GM19455 (cell line): ENCODE results near the gene GNB4.

Experiments
- ATAC-seq: cut with Tn5 transposase; IDR thresholded peaks from one replicate; pipeline ENCODE4 v1.9.1; 2021; ENCODE audit not compliant: unreplicated experiment

GNB4 gene

DNA sequence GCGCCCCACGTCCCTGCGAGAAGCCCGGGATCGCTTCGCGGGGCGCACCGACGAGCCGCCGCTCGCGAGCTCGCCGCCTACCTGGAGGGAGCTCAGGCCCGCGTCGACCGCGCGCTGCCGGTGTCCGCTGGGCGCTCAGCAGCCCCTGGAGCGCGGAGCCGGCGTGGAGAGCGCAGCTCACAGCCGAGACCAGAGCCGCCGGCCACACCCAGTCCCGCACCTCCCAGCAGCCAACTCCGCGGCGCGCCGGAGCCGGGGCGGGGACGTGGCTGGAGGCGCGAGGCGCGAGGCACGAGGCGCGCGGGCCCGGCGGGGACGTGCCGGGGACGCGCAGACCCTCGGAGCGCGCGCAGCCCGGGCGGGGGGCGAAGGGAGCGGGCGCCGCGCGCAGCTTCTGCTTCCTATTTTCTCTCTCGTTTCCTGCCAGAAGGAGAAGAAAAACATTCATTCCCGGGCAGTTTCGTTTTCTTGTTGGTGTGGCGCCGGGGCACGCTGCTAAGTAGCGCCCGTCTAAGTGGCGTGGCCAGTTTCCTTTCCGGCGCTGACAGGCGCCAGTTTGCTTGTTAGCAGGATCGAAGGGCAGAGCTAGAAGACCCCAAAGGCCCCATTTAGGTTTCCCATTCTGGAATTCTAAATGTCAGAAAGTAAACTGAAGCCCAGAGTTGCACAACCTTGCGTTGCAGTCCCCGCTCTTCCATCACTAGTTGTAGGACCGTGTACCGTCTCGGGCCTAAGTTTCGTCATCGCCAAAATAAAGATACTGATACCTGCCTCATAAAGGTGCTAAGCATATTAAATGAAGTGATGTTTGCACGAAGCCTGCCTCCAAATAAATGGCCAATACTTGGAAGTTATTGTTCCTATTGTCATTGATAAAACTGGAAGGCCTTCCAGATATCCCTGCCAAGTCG is at the start of gene GNB4:
TSS of gene GNB4 (minus strand) at position 206 of the 911 bp plus-strand sequence. CDS start 25,270 bp downstream, outside the sequence.
- peak; percentile 74 for ATAC-seq

DNA sequence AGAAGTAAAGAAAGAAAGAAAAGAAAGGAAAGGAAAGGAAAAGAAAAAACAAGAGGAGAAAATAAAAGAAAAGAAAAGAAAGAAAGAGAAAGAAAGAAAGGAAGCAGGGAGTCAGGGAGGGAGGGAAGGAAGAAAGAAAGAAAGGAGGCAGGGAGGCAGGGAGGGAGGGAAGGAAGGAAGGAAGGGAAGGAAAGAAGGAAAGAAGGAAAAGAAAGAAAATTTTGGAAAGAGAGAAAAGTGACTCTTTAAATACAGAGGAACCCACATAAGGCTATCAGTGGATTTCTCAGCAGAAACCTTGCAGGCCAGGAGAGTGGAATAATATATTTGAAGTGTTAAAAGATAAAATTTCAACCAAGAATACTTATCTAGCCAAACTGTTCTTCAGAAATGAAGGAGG is 44.2 kb upstream of the GNB4 start:
- ATAC-seq: no peak

DNA sequence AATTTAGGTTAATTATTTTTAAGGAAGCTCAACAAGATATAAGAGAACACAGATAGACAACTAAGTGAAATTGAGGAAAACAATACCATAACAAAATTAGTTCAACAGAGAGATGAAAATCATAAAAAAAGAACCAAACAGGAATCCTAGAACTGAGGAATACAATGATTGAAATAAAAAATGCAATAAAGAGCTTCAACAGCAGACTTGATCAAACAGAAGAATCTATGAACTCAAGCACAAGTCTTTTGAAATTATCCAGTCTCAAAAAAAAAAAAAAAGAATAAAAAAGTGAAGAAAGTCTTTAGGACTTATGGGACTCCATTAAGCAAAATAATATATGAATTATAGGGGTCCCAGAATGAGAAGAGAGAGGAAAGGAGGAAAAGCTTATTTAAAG is 42.0 kb upstream of the GNB4 start:
- no peak for ATAC-seq

- ATAC-seq: no peak
Observed at GRCh38 chr3:179488213-179488612, 36.9 kb upstream of the GNB4 start.

- no peak for ATAC-seq
Observed at GRCh38 chr3:179486806-179487205, 35.5 kb upstream of the GNB4 start.

DNA sequence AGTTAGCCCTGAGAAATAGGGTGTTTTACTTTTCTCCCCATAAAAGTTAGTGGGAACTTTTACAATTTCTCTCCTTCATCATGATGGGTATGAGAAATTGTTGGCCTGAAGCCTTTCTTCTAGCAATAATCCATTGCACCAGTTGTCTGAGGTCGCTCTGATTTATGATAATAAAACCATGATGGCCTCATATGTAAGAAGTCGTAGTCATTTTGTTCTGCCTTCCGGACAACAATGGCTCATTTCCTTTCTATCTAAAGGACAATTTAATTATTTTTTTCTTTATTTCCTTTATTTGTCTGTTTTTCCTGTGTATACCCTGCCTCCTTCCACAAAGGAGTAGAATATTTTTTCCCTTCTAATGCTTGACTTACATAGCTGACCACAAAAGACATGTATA is 31.6 kb upstream of the GNB4 start:
- no peak for ATAC-seq

GRCh38 chr3:179476215-179476614 is 24.9 kb upstream of the GNB4 start:
- no peak for ATAC-seq

DNA sequence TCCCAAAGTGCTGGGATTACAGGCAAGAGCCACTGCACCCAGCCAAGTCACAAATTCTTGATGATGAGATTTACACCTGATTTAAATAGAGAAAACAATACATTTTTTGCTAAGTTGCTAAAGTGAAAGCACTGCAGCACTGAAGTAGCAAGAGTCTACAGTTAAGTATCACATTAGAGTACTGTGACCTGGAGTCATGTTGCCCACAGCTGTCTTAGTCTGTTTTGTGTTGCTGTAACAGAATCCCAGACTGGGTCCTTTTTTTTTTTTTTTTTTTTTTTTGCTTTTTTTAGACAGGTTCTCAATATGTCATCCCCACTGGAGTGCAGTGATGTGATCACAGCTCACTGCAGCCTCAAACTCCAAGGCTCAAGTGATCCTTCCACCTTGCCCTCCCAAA is 23.2 kb upstream of the GNB4 start:
- ATAC-seq: no peak

- ATAC-seq: no peak
Observed at GRCh38 chr3:179473565-179473964, 22.3 kb upstream of the GNB4 start.

DNA sequence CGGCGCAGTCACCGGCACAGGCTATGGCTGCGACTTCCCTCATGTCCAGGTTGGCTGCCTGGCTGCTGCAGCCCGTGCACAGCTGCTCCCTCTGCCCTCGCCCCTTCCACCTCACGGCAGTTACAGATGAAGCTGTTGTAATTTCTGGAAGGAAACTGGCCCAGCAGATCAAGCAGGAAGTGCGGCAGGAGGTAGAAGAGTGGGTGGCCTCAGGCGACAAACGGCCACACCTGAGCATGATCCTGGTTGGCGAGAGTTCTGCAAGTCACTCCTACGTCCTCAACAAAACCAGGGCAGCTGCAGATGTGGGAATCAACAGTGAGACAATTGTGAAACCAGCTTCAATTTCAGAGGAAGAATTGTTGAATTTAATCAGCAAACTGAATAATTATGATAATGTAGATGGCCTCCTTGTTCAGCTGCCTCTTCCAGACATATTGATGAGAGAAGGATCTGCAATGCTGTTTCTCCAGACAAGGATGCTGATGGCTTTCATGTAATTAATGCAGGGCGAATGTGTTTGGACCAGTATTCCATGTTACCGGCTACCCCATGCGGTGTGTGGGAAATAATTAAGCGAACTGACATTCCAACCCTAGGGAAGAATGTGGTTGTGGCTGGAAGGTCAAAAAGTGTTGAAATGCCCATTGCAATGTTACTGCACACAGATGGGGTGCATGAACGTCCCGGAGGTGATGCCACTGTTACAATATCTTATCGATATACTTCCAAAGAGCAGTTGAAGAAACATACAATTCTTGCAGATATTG is 13.2 kb upstream of the GNB4 start:
- no peak for ATAC-seq

DNA sequence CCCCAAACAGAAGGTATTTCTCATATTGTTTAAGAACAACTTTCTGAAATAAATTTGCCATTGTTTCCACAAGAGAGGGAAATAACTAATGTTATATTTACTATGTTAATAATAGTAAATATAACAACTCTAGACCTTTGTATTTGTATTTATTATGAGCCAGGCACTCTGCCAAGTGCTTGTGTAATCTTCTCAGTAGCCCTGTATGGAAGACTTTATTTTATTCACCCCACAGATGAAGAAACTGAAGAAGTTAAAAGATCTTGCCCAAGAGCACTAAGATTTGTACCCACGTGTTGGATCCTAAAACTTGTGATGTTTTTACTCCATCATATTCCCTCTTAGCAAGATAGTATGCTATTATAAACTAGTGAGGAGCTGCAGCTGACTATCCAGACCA is 12.0 kb upstream of the GNB4 start:
- no peak for ATAC-seq

GRCh38 chr3:179460260-179460659 is 9.0 kb upstream of the GNB4 start:
- ATAC-seq: no peak

- ATAC-seq: no peak
Observed at GRCh38 chr3:179455954-179456353, 4.7 kb upstream of the GNB4 start.

DNA sequence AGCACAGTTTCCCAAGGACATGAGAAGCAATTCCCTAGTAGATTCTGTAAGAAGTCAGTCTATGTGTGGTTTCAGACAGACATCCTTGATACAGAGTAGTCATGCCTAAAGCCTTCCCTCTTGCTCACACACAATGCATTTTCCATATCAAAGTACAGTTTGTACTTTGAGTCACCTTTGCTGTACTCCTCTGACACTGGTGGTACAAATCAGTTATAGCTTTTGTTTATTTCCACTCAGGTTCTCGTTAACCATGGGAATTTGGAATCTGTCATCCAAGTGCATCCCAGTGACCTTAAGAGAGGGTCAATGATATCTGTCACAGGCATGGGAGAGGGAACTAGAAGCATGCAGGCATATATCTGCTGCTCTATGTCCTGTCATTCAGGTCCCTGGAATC is 3.6 kb upstream of the GNB4 start:
- ATAC-seq: no peak

DNA sequence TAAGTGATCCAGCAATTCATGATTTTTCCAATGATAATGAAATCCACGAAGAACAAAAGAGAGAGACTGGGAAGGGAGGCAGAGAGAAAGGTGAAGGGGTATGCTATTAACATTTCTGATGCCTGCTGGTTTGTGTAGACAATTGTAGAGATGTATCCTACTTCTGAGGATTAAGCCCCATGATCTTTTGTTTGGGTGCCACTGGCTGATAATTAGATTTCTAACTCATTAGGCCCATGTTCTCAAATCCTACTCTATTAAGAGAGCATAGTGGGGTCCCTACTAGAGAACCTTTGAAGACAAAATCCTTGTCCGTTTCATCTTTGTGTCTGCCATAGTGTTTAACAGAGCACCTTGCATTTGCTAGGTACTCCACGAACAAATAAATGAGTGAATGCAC is 2.7 kb upstream of the GNB4 start:
- no peak for ATAC-seq

DNA sequence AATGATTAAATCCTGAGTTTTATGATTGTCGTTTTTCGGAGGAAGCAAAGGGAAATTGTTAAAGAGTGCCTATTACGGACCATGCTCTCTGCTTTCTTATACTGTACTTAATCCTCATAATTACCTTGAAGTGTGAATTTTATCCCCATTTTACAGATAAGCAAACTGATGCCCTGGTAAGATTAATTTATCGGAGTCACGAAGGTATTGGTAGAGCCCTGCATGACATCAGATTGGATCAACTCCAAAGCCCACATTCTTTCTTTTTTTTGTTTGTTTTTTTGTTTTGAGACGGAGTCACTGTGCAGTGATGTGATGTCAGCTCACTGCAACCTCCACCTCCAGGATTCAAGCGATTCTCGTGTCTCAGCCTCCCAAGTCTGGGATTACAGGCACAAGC is 1.6 kb upstream of the GNB4 start:
- ATAC-seq: no peak

GRCh38 chr3:179452176-179452564 is 900 bp upstream of the GNB4 start:
- ATAC-seq: no peak

GRCh38 chr3:179450901-179451264 is 387 bp downstream of the GNB4 start:
- ATAC-seq: peak; percentile 47

GRCh38 chr3:179450261-179450701 is 989 bp downstream of the GNB4 start:
- ATAC-seq: no peak

DNA sequence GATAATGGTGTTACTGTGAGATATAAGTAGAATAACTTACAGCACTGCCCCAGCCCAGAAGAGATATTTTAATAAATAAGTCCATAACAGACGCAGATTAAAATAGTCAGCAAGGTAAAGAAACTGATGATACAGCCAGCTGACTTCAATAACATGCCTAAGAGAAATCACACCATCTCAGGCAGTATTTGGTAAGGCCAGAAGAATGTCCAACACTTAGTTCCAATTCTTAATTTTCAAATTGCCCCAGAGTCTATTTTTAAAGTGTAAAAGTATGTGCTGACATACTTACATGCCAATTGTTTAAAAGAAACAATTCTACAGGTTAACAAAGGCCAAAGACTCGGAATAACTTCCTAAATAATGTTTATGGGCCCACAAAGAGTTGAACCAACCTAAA is 1.6 kb downstream of the GNB4 start:
- no peak for ATAC-seq

GRCh38 chr3:179447251-179447650 is 4.0 kb downstream of the GNB4 start:
- ATAC-seq: no peak

DNA sequence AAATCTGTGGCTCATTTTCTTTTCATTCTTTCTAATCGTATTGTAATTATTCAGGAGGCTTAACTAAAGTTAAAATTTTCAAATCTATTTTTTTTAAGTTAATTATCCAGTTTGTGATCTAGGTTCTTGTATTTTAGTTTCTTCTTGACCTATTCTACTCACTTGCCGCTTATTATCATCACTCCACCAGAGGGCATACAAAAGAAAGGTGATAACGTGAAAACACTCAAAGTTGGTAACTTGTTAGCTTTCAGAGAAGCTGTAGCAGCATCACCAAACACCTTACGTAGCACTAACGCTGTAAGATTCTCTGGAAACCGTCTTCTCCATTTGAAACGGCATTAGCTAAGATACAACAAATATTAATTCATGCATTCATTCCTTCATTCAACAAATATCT is 4.8 kb downstream of the GNB4 start:
- no peak for ATAC-seq
